Measurements from ENCODE around the gene PNPLA5. TPM values are rescaled to one million over a fixed set of nuclear protein-coding genes. Genes with fewer than 3 reads are reported as not detected.
A peak's percentile ranks its signal among the peaks of the same experiment; 100 is the strongest.

Gene PNPLA5
- polyA plus RNA-seq, 3 donors: not detected

GRCh38 chr22:43928908-43929307 is 37.1 kb upstream of the PNPLA5 start:
- Histone ChIP-seq H3K36me3 (replicated peaks in 1 of 2; ENCODE audit: control insufficient read depth in 1 of 2, insufficient read depth in 2 of 2, low read length in 2 of 2) (no peaks in the 10 kb centered on the region), H3K4me3 (replicated peaks in 1 of 3; ENCODE audit: low read depth in 2 of 3, low read length in 3 of 3) (no peak overlapping the region), H3K9ac (ENCODE audit: insufficient read depth, low read length, poor library complexity, severe bottlenecking) (no peak overlapping the region), H3K27me3 (ENCODE audit: control insufficient read depth in 2 of 2, insufficient read depth in 2 of 2, low read length in 2 of 2) (peaks cover 11 to 24% of the 10 kb centered on the region in 2 donors), H3K4me1 (ENCODE audit: control insufficient read depth in 1 of 2, insufficient read depth in 2 of 2, low read length in 2 of 2) (peaks cover 18 to 19% of the 10 kb centered on the region in 2 donors), H2AFZ (ENCODE audit: insufficient read depth, low read depth, low read length, poor library complexity, severe bottlenecking) (no peak overlapping the region), H3K4me2 (replicated peaks; ENCODE audit: extremely low read depth, low read length, poor library complexity, severe bottlenecking) (no peak overlapping the region), H4K20me1 (ENCODE audit: insufficient read depth, low read length) (no peaks in the 10 kb centered on the region), H3K79me2 (ENCODE audit: insufficient read depth, low read length) (no peaks in the 10 kb centered on the region), H3K9me3 (replicated peaks in 1 of 2; ENCODE audit: control insufficient read depth in 1 of 2, insufficient read depth in 1 of 2, low read length in 2 of 2) (peaks cover 5 to 7% of the 10 kb centered on the region in 2 donors), H3K27ac (ENCODE audit: low read depth in 1 of 2, low read length in 2 of 2) (no peak overlapping the region)
- H3K27me3 Mint-ChIP-seq (ENCODE audit: low read depth in 3 of 3): peaks cover 21 to 29% (median 22%) of the 10 kb centered on the region in 3 donors
- TF ChIP-seq, protein P1, sequence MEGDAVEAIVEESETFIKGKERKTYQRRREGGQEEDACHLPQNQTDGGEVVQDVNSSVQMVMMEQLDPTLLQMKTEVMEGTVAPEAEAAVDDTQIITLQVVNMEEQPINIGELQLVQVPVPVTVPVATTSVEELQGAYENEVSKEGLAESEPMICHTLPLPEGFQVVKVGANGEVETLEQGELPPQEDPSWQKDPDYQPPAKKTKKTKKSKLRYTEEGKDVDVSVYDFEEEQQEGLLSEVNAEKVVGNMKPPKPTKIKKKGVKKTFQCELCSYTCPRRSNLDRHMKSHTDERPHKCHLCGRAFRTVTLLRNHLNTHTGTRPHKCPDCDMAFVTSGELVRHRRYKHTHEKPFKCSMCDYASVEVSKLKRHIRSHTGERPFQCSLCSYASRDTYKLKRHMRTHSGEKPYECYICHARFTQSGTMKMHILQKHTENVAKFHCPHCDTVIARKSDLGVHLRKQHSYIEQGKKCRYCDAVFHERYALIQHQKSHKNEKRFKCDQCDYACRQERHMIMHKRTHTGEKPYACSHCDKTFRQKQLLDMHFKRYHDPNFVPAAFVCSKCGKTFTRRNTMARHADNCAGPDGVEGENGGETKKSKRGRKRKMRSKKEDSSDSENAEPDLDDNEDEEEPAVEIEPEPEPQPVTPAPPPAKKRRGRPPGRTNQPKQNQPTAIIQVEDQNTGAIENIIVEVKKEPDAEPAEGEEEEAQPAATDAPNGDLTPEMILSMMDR (IDR thresholded peaks at IDR 0.05): no peak
- peak overlapping the region in 1 of 7 donors; percentile 32 for H3K27ac Mint-ChIP-seq
- H3K9me3 Mint-ChIP-seq: peaks cover 0 to 12% (median 8%) of the 10 kb centered on the region in 7 donors
- intact Hi-C loops (cut with micrococcal nuclease): no loop called here
- WGBS (ENCODE audit: insufficient coverage): 81% methylated on average over 5 of the region's 6 CpGs
- H3K4me1 Mint-ChIP-seq: peaks cover 16% of the 10 kb centered on the region
- no peak overlapping the region for H3K4me3 Mint-ChIP-seq
- no peak for DNase-seq
- H3K36me3 Mint-ChIP-seq: peaks cover 0 to 2% of the 10 kb centered on the region in 2 donors

GRCh38 chr22:43928468-43928867 is 36.7 kb upstream of the PNPLA5 start:
- peak overlapping the region; percentile 9 for H3K4me2 ChIP-seq (replicated peaks; ENCODE audit: extremely low read depth, low read length, poor library complexity, severe bottlenecking)
- peak overlapping the region in 1 of 2 donors; percentile 16 for H3K27ac ChIP-seq (ENCODE audit: low read depth in 1 of 2, low read length in 2 of 2)
- peaks cover 22 to 33% (median 23%) of the 10 kb centered on the region in 3 donors for H3K27me3 Mint-ChIP-seq (ENCODE audit: low read depth in 3 of 3)
- H3K36me3 Mint-ChIP-seq: peaks cover 0 to 2% of the 10 kb centered on the region in 2 donors
- H3K4me3 Mint-ChIP-seq: peak overlapping the region in 1 of 2 donors; percentile 62
- H3K9me3 ChIP-seq (replicated peaks in 1 of 2; ENCODE audit: control insufficient read depth in 1 of 2, insufficient read depth in 1 of 2, low read length in 2 of 2): peaks cover 5 to 7% of the 10 kb centered on the region in 2 donors
- peak overlapping the region in 1 of 3 experiments; percentile 29 for H3K4me3 ChIP-seq (replicated peaks in 1 of 3; ENCODE audit: low read depth in 2 of 3, low read length in 3 of 3)
- no peak overlapping the region for H2AFZ ChIP-seq (ENCODE audit: insufficient read depth, low read depth, low read length, poor library complexity, severe bottlenecking)
- TF ChIP-seq, protein P1 (IDR thresholded peaks at IDR 0.05): no peak
- peaks cover 0 to 13% (median 9%) of the 10 kb centered on the region in 7 donors for H3K9me3 Mint-ChIP-seq
- 22% methylated on average over 5 of the region's 5 CpGs for WGBS (ENCODE audit: insufficient coverage)
- peaks cover 16% of the 10 kb centered on the region for H3K4me1 Mint-ChIP-seq
- no peaks in the 10 kb centered on the region for H3K36me3 ChIP-seq (replicated peaks in 1 of 2; ENCODE audit: control insufficient read depth in 1 of 2, insufficient read depth in 2 of 2, low read length in 2 of 2)
- no peak overlapping the region for H3K9ac ChIP-seq (ENCODE audit: insufficient read depth, low read length, poor library complexity, severe bottlenecking)
- peak overlapping the region in 2 of 7 donors; percentile 32 to 43 for H3K27ac Mint-ChIP-seq
- no peaks in the 10 kb centered on the region for H3K79me2 ChIP-seq (ENCODE audit: insufficient read depth, low read length)
- DNase-seq: peak; percentile 79 to 89 (median 80)
- H3K4me1 ChIP-seq (ENCODE audit: control insufficient read depth in 1 of 2, insufficient read depth in 2 of 2, low read length in 2 of 2): peaks cover 20 to 22% of the 10 kb centered on the region in 2 donors
- peaks cover 11 to 27% of the 10 kb centered on the region in 2 donors for H3K27me3 ChIP-seq (ENCODE audit: control insufficient read depth in 2 of 2, insufficient read depth in 2 of 2, low read length in 2 of 2)
- intact Hi-C loops (cut with micrococcal nuclease): no loop called here
- no peaks in the 10 kb centered on the region for H4K20me1 ChIP-seq (ENCODE audit: insufficient read depth, low read length)

Measured in CD14-positive monocyte (primary cell).